ENCODE results near the gene ZNF891. TPM values are rescaled to one million over a fixed set of nuclear protein-coding genes. Genes with fewer than 3 reads are reported as not detected.
A peak's percentile ranks its signal among the peaks of the same experiment; 100 is the strongest.

ZNF891 gene
- total and polyA plus RNA-seq, 2 of the 13 experiments (the other 11 are each of a cell fraction or from before 2014, with no cell fraction given) = 1.3 to 2.1 TPM

DNA sequence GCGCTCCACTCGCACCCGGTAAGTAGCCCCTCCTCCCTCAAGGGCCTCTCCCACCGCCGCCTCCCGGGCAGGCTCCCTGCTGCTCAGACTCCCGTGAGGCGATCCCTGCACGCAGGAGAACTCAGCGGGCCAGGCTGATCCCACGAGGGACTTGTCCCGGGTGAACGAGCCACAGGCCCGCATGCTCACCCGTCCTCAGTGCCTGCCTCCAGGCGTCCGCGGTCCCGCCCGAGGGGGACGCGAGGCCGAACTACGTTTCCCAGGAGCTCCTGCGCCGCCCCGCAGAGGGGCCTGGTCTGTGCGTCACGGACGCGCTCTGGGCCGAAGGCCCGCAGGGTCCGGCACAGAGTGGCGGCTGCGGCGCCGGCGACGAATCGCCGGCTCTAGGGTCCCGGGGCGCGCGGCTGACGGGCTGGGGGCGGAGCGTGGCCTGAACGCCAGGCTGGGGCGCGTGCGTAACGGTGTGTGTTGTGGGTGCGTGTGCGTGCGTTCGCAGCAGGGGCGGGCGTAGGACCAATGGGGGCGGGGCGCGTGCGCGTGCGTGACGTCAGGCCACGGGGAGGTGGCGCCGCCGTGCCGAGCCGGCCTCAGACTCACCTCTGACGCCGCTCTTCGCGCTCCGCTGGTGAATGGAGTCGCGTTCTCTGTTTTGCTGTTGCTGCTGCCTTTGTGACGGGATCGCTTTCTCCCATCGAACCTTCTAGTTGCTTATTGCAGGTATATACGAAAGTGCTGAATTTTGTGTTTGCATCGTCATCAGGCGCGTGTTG, at the start of gene ZNF891, which contains the start of gene ZNF10 (continued):
- TF ChIP-seq ZNF552 (CRISPR knock-in tag; IDR thresholded peaks at IDR 0.05; ENCODE audit: borderline replicate concordance) (no peak), MBNL3 (CRISPR knock-in tag; conservative IDR thresholded peaks at IDR 0.05) (no peak), ZNF260 (CRISPR knock-in tag; IDR thresholded peaks at IDR 0.05; ENCODE audit: borderline replicate concordance, low read depth) (no peak), SATB2 (CRISPR knock-in tag; IDR thresholded peaks at IDR 0.05) (peak; percentile 43; the same call in 1 of the 2 replicates), PAF1 (CRISPR knock-in tag; IDR thresholded peaks at IDR 0.05) (no peak), NFRKB (IDR thresholded peaks at IDR 0.05) (no peak), KDM5A (IDR thresholded peaks at IDR 0.05; ENCODE audit: borderline replicate concordance, low read length) (no peak), ZSCAN30 (CRISPR knock-in tag; IDR thresholded peaks at IDR 0.05) (no peak), ZNF619 (CRISPR knock-in tag; IDR thresholded peaks at IDR 0.05) (peak; percentile 28; the same call in 1 of the 2 replicates), ZNF781 (CRISPR knock-in tag; IDR thresholded peaks at IDR 0.05; ENCODE audit: borderline replicate concordance, not compliant biosample characterization) (peak; percentile 59), ZNF136 (CRISPR knock-in tag; IDR thresholded peaks at IDR 0.05; ENCODE audit: low read depth) (peak; percentile 82; the same call in 1 of the 2 replicates), POLR2AphosphoS5 (IDR thresholded peaks at IDR 0.05; ENCODE audit: low read depth, low read length) (peak; percentile 92), MED1 (CRISPR knock-in tag; IDR thresholded peaks at IDR 0.05) (peak; percentile 31; the same call in 1 of the 2 replicates), NFYC (CRISPR knock-in tag; IDR thresholded peaks at IDR 0.05) (peak; percentile 57), ZNF782 (CRISPR knock-in tag; IDR thresholded peaks at IDR 0.05; ENCODE audit: borderline replicate concordance) (peak; percentile 64; the same call in 1 of the 2 replicates), ZNF674 (CRISPR knock-in tag; IDR thresholded peaks at IDR 0.05; ENCODE audit: low read depth) (no peak), ARHGAP35 (CRISPR knock-in tag; IDR thresholded peaks at IDR 0.05; ENCODE audit: borderline replicate concordance) (peak; percentile 70), FOXC1 (CRISPR knock-in tag; IDR thresholded peaks at IDR 0.05; ENCODE audit: borderline replicate concordance) (peak; percentile 52), KLF12 (CRISPR knock-in tag; IDR thresholded peaks at IDR 0.05; ENCODE audit: borderline replicate concordance) (peak; percentile 71; the same call in 1 of the 2 replicates)
- TF ChIP-seq, protein P1, sequence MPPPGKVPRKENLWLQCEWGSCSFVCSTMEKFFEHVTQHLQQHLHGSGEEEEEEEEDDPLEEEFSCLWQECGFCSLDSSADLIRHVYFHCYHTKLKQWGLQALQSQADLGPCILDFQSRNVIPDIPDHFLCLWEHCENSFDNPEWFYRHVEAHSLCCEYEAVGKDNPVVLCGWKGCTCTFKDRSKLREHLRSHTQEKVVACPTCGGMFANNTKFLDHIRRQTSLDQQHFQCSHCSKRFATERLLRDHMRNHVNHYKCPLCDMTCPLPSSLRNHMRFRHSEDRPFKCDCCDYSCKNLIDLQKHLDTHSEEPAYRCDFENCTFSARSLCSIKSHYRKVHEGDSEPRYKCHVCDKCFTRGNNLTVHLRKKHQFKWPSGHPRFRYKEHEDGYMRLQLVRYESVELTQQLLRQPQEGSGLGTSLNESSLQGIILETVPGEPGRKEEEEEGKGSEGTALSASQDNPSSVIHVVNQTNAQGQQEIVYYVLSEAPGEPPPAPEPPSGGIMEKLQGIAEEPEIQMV (CRISPR knock-in tag; IDR thresholded peaks at IDR 0.05; ENCODE audit: low read depth) = peak; percentile 90
- TF ChIP-seq, protein P2, sequence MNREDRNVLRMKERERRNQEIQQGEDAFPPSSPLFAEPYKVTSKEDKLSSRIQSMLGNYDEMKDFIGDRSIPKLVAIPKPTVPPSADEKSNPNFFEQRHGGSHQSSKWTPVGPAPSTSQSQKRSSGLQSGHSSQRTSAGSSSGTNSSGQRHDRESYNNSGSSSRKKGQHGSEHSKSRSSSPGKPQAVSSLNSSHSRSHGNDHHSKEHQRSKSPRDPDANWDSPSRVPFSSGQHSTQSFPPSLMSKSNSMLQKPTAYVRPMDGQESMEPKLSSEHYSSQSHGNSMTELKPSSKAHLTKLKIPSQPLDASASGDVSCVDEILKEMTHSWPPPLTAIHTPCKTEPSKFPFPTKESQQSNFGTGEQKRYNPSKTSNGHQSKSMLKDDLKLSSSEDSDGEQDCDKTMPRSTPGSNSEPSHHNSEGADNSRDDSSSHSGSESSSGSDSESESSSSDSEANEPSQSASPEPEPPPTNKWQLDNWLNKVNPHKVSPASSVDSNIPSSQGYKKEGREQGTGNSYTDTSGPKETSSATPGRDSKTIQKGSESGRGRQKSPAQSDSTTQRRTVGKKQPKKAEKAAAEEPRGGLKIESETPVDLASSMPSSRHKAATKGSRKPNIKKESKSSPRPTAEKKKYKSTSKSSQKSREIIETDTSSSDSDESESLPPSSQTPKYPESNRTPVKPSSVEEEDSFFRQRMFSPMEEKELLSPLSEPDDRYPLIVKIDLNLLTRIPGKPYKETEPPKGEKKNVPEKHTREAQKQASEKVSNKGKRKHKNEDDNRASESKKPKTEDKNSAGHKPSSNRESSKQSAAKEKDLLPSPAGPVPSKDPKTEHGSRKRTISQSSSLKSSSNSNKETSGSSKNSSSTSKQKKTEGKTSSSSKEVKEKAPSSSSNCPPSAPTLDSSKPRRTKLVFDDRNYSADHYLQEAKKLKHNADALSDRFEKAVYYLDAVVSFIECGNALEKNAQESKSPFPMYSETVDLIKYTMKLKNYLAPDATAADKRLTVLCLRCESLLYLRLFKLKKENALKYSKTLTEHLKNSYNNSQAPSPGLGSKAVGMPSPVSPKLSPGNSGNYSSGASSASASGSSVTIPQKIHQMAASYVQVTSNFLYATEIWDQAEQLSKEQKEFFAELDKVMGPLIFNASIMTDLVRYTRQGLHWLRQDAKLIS (CRISPR knock-in tag; IDR thresholded peaks at IDR 0.05) = no peak
- TF ChIP-seq, protein P3, sequence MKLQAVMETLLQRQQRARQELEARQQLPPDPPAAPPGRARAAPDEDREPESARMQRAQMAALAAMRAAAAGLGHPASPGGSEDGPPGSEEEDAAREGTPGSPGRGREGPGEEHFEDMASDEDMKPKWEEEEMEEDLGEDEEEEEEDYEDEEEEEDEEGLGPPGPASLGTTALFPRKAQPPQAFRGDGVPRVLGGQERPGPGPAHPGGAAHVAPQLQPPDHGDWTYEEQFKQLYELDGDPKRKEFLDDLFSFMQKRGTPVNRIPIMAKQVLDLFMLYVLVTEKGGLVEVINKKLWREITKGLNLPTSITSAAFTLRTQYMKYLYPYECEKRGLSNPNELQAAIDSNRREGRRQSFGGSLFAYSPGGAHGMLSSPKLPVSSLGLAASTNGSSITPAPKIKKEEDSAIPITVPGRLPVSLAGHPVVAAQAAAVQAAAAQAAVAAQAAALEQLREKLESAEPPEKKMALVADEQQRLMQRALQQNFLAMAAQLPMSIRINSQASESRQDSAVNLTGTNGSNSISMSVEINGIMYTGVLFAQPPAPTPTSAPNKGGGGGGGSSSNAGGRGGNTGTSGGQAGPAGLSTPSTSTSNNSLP (IDR thresholded peaks at IDR 0.05; ENCODE audit: low read depth, low read length) = no peak

Measured in HepG2 (cell line).